ENCODE data around the gene SMARCAL1.

Gene SMARCAL1

DNA sequence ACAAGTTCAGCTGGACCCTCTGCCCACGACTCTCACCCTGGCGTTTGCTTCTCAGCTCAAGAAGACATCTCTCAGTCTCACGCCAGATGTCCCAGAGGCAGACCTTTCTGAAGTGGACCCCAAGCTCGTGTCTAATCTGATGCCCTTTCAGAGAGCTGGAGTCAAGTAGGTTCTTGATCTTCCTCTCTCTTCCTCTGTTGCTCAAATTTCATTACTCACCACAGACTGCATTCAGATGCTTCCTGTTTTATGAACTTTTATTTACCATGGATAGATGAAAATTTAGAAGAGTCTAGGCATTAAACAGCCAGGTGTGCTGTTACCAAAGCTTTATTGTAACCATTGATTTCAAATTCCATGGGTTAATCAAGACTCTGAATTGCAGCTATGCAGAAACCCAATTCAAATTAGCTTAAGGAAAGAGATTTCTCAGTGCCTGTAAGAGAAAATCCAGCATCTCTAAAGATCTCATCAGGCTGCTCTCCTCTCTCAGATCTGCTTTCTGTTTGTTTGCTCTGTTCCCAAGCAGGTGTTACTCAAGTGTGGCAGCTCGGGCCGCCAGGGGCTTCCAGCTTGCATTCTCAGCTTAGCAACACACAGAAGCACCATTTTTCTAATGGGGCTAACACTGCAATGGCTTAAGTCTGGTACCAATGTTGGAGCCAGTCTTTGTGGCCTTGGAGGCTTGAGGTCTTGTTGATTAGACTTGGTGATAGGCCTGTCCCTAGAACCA is 16.5 kb downstream of the SMARCAL1 start:
- DNase-seq = no peak

DNA sequence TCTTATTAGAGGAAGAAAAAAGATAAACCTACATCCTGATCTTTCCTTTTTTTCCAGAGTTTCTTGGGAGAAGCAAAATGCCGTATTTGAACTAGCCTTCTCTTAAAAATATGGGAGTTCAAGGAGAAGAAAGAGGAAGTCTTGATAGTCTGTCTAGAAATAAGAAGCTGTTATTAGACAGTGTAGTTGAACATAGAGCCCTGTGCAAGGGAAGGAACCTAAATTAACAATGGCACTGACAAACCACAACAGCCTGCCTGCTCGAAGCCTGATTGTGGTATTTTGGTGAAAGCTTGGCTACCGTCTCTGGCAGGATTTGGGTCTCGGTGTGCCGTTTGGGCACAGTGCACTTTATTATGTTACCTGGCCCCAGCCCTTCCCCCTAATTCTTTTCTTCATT is 17.1 kb downstream of the SMARCAL1 start:
- DNase-seq = no peak

GRCh38 chr2:216430811-216431530 is 18.7 kb downstream of the SMARCAL1 start:
- DNase-seq = no peak

DNA sequence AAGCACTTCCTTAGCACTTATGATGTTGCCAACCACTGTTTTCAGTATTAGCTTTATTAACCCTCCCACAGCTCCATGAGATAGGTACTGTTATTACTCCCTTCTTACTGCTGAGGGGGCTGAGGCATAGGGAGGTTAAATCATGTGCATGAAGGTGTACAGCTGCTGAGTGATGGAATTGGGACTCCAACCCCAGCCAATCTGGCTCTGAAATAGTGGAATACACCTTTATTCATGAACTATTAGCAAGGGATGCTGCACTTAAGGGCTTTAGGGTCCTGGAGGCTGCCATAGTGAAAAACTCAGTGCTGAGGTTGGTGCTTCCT is 19.2 kb downstream of the SMARCAL1 start:
- DNase-seq = no peak

DNA sequence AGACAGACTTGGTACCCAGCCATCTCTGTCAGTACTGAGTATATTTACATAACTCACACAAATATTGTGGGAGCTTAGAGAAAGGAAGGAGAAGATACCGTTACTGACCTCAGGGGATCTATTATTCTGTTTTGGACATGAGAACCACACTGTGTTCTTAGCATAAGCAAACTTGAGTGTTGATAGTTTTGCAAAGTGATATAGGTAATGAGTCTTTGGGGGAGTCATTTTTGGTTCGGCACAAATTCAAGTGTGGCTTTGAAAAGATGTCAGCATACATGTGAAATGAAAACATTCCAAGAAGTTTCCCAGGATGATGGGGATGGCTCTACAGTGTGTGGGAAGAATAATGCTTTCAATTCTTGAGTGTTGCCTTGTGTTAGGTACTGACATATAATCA is 24.1 kb downstream of the SMARCAL1 start:
- DNase-seq = no peak

DNA sequence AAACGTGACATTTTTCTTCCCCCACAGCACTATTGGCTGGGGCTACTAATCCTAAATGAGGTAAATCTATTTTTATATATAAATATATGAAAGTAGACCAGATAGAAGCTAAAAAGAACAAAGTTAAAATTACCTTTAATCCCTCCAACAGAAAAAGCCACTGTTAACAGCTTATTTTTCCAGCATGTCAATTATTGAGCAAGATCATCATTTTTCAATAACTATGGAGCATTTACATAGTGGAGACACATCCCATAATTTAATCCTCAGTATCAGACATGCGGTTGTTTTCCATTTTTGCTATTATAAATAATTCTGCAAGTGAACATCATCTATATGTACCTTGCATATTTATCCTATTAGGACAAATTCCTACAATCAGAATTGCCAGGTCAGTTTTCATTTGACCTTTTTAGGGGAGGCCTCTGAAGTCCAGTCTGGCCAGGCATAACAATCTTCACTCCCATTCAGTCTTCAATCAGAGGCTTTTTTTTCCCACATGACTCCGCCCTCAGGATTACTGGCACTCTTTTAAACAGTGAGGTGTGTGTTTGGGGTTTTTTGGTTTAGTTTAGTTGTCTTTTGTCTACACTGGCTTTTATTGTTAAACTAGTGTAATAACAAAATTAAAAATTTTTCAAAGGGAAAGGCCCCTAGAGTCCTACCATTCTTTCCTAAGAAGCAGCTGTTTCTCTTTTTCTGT is 29.2 kb downstream of the SMARCAL1 start:
- DNase-seq = no peak

- no peak for DNase-seq
Observed at GRCh38 chr2:216445501-216445900, 33.2 kb downstream of the SMARCAL1 start.

- no peak for DNase-seq
Observed at GRCh38 chr2:216446343-216446742, 34.1 kb downstream of the SMARCAL1 start.

DNA sequence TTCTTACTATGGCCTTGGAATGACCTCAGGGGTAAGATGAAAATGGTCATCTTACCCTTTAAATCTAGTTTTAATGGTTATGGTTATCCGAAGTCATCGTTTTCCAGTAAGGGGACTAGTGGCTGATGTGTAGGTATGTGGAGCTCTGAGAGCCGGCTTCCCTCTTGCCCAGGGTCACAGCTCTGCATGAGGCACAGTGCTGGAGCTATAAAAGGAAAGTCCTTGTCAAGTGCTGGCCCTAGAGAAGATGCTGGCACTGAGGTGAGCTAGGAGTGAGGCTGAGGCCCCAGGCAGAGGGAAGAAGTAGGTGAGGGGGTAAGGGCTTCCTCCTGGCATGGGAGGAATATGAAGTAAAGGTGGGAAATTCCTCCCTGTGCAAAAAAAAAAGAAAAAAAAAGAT is 35.0 kb downstream of the SMARCAL1 start:
- DNase-seq = no peak

- DNase-seq = no peak
Observed at GRCh38 chr2:216448829-216449228, 36.5 kb downstream of the SMARCAL1 start.

GRCh38 chr2:216450346-216450745 is 38.1 kb downstream of the SMARCAL1 start:
- DNase-seq = no peak

DNA sequence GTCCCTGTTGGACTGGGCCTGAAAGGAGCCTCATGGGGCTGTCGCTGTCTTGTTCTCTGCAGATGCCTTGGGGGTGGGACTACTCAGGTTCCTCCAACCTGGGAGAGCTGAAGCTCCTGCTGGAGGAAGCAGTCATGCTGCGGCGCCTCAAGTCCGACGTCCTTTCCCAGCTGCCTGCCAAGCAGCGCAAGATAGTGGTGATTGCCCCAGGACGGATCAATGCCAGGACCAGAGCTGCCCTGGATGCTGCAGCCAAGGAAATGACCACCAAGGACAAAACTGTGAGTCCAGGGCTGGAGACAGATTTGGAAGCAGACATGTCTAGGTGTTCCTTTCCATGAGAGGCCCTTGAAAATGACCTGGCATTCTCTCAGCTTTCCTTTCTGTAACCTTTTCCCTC is 38.5 kb downstream of the SMARCAL1 start:
- DNase-seq = no peak

DNA sequence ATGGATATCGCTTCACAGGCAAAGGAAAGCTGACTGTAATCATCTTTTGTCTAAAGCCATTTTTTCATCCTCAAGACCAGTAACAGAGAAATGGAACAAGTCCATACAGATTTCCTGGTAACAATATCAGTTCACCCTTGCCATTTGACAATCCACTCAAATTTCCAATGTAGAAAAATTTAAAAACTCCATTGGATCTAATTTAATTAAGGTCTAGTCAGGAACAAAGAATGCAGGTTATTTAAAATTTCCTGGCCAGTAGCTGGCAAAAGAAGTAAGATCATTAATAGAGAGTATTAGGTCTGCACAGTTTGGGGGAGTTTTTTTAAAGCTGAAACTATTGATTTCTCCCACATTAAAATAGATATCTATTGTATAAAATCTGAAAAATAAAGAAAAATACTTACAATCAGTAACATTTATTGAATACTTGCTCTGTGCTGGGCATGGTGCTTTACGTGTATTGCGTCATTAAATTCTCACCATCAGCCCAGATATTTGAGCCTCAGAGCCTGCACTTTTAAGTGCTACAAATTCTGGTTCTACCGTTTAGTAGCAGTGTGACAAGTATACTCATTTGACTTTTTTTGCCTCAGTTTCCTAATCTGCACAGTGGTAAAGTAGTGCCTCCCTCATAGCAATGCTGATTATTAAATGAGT is 41.8 kb downstream of the SMARCAL1 start:
- DNase-seq = no peak

DNA sequence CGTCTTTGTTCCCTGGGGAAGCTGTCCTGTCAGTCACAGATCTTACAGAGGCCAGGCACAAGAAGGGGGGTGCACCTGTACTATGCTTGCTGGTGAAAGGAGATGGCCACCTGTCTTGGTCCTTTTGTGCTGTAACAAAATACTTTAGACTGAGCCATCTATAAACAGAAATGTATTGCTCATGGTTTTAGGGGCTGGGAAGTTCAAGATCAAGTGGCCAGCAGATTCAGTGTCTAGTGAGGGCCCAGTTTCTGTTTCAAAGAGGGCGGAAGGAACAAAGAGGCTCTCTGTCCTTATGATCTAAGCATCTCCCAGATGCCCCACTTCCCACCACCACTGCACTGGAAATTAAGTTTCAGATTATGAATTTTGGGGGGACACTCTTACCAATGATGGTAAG is 50.9 kb downstream of the SMARCAL1 start:
- DNase-seq = no peak

GRCh38 chr2:216464104-216464720 is 51.9 kb downstream of the SMARCAL1 start:
- no peak for DNase-seq

GRCh38 chr2:216465579-216466195 is 53.4 kb downstream of the SMARCAL1 start:
- DNase-seq = no peak

DNA sequence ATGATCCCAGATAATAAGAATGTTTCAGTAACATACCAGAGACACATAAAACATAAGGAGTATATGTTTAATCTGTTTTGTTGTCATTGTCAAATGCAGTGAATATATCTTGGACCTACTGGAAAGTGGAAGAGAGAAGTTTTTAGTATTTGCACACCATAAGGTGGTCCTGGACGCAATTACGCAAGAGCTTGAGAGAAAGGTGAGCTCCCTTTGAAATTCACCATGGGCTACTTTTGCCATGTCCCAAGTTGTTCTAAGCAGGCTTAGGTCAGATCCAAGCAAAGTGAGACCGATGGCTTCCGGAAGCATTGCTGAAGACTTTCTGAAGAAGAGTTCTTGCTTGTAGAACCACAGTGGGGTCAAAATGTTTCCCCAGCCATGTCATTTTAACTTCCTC is 55.6 kb downstream of the SMARCAL1 start:
- DNase-seq = no peak

- DNase-seq = no peak
Observed at GRCh38 chr2:216469661-216470060, 57.4 kb downstream of the SMARCAL1 start.

GRCh38 chr2:216473187-216473586 is 60.9 kb downstream of the SMARCAL1 start:
- no peak for DNase-seq

- peak; percentile 45 for DNase-seq
Observed at GRCh38 chr2:216474925-216475670, 62.8 kb downstream of the SMARCAL1 start.

- DNase-seq = no peak
Observed at GRCh38 chr2:216475767-216476166, 63.5 kb downstream of the SMARCAL1 start.

Measured in stimulated activated CD4-positive, alpha-beta T cell treated with anti-CD3 and anti-CD28 coated beads, Interleukin-1b, Interleukin-23, amount 100 ng/mL, for 48 hours (primary cell).